ENCODE measurements around the gene NLE1.

GRCh38 chr17:35138218-35138617 lies 3.9 kb downstream of the NLE1 start:
- TF ChIP-seq POLR2AphosphoS5 (IDR thresholded peaks at IDR 0.05) (no peak), POLR2A (IDR thresholded peaks at IDR 0.05) (no peak), CTCF (IDR thresholded peaks at IDR 0.05) (no peak)
